ENCODE data around the gene FYCO1. TPM values are rescaled to one million over a fixed set of nuclear protein-coding genes. Genes with fewer than 3 reads are reported as not detected.

The FYCO1 gene
- total and polyA plus RNA-seq, 9 of the 15 experiments (the other 6 are each of a cell fraction or from before 2014, with no cell fraction given), result 2.1 to 13.8 (median 7.4) TPM

- H3K27me3 ChIP-seq (ENCODE audit: control insufficient read depth in 2 of 2, insufficient read depth in 2 of 2, low read length in 2 of 2), result no peaks in the 10 kb centered on the region
- H3K9ac ChIP-seq (ENCODE audit: insufficient read depth in 1 of 2, low read depth in 2 of 2, low read length in 2 of 2), result no peak overlapping the region
- 85% methylated on average over 4 of the region's 4 CpGs for WGBS (ENCODE audit: insufficient coverage, low coverage, missing lambda C conversion rate)
- H4K20me1 ChIP-seq (replicated peaks; ENCODE audit: control insufficient read depth, insufficient read depth, low read length), result no peaks in the 10 kb centered on the region
- TF ChIP-seq CREBBP (IDR thresholded peaks at IDR 0.05; ENCODE audit: low read depth, low read length), result no peak
- TF ChIP-seq TAL1 (IDR thresholded peaks at IDR 0.05), result no peak
- no peak for TF ChIP-seq ZNF445 (CRISPR knock-in tag; IDR thresholded peaks at IDR 0.05; ENCODE audit: low read depth)
- TF ChIP-seq ZNF24 (IDR thresholded peaks at IDR 0.05), result no peak
- no peak for TF ChIP-seq E2F3 (CRISPR knock-in tag; IDR thresholded peaks at IDR 0.05)
- H3K9me3 ChIP-seq (replicated peaks; ENCODE audit: control insufficient read depth, insufficient read depth, low read depth, low read length), result no peaks in the 10 kb centered on the region
- intact Hi-C loops (cut with micrococcal nuclease), result no loop called here
- no peak overlapping the region for H3K27ac ChIP-seq (ENCODE audit: extremely low read depth, low read depth, low read length)
- H3K36me3 ChIP-seq (ENCODE audit: control insufficient read depth, insufficient read depth, low read length), result peaks cover 96% of the 10 kb centered on the region
- H3K4me2 ChIP-seq (ENCODE audit: insufficient read depth, low read length), result no peak overlapping the region
- ChIA-PET POLR2A (interaction anchor here (0.6 to 1.3 kb wide), 4 partner anchors 11 to 506 kb away, joined by 3 to 7 read pairs (median 4); no protein-coding TSS in a partner anchor), CTCF (ENCODE audit: low intra/inter-chr PET ratio) (no interaction called here)
- ATAC-seq (no peak), DNase-seq (ENCODE audit: extremely low read depth in 1 of 4, low spot score in 3 of 4) (no peak), FAIRE-seq (no peak)
- in situ Hi-C loops (cut with MboI), result no loop called here
- H2AFZ ChIP-seq (ENCODE audit: low read depth, low read length), result no peak overlapping the region
- no TSS peak for BruUV-seq (replicated peaks)
- H3K4me1 ChIP-seq (replicated peaks in 1 of 2; ENCODE audit: control insufficient read depth in 2 of 2, insufficient read depth in 2 of 2, low read length in 2 of 2), result no peaks in the 10 kb centered on the region
- peaks cover 9% of the 10 kb centered on the region for H3K9me1 ChIP-seq (ENCODE audit: control insufficient read depth, insufficient read depth, low read length)
- H3K4me3 ChIP-seq, result no peak overlapping the region
- no peaks in the 10 kb centered on the region for H3K79me2 ChIP-seq (ENCODE audit: control insufficient read depth, insufficient read depth, low read length)
Observed at GRCh38 chr3:45953536-45953935, 42.1 kb downstream of the FYCO1 start.

- Histone ChIP-seq H3K9ac (ENCODE audit: insufficient read depth in 1 of 2, low read depth in 2 of 2, low read length in 2 of 2) (no peak overlapping the region), H3K79me2 (ENCODE audit: control insufficient read depth, insufficient read depth, low read length) (no peaks in the 10 kb centered on the region), H3K9me3 (replicated peaks; ENCODE audit: control insufficient read depth, insufficient read depth, low read depth, low read length) (no peaks in the 10 kb centered on the region), H3K27ac (ENCODE audit: extremely low read depth, low read depth, low read length) (no peak overlapping the region), H3K4me3 (no peak overlapping the region), H3K4me1 (replicated peaks in 1 of 2; ENCODE audit: control insufficient read depth in 2 of 2, insufficient read depth in 2 of 2, low read length in 2 of 2) (no peaks in the 10 kb centered on the region), H3K36me3 (ENCODE audit: control insufficient read depth, insufficient read depth, low read length) (peaks cover 96% of the 10 kb centered on the region), H2AFZ (ENCODE audit: low read depth, low read length) (no peak overlapping the region), H3K27me3 (ENCODE audit: control insufficient read depth in 2 of 2, insufficient read depth in 2 of 2, low read length in 2 of 2) (no peaks in the 10 kb centered on the region), H3K9me1 (ENCODE audit: control insufficient read depth, insufficient read depth, low read length) (peaks cover 9% of the 10 kb centered on the region), H4K20me1 (replicated peaks; ENCODE audit: control insufficient read depth, insufficient read depth, low read length) (no peaks in the 10 kb centered on the region), H3K4me2 (ENCODE audit: insufficient read depth, low read length) (no peak overlapping the region)
- TF ChIP-seq GABPA (tag; conservative IDR thresholded peaks at IDR 0.05; ENCODE audit: low read depth) (no peak), CBFB (CRISPR knock-in tag; IDR thresholded peaks at IDR 0.05) (no peak), TRIM25 (IDR thresholded peaks at IDR 0.05; ENCODE audit: borderline replicate concordance) (no peak), ZBTB17 (CRISPR knock-in tag; IDR thresholded peaks at IDR 0.05) (no peak), PKNOX1 (IDR thresholded peaks at IDR 0.05) (no peak), E2F6 (IDR thresholded peaks at IDR 0.05; ENCODE audit: borderline replicate concordance in 1 of 2, extremely low read depth in 1 of 2, insufficient read depth in 1 of 2, insufficient read length in 1 of 2, low read depth in 1 of 2, low read length in 1 of 2, poor library complexity in 1 of 2, severe bottlenecking in 1 of 2) (no peak)
- in situ Hi-C loops (cut with MboI), result no loop called here
- POLR2A ChIA-PET, result no interaction called here
- intact Hi-C loops (cut with micrococcal nuclease), result no loop called here
- BruUV-seq (replicated peaks), result no TSS peak
- CTCF ChIA-PET (ENCODE audit: low intra/inter-chr PET ratio), result no interaction called here
- DNase-seq (ENCODE audit: extremely low read depth in 1 of 4, low spot score in 3 of 4), result no peak
- WGBS (ENCODE audit: insufficient coverage, low coverage, missing lambda C conversion rate), result 92% methylated on average over 4 of the region's 4 CpGs
- no peak for ATAC-seq
- no peak for FAIRE-seq
Observed at GRCh38 chr3:45952456-45952855, 43.2 kb downstream of the FYCO1 start.

Measured in K562 (cell line).